Activated naive CD4-positive, alpha-beta T cell (primary cell): ENCODE data around the gene BCL6.
"Not testable (repeated sequence)": the region's sequence is repeated elsewhere in the genome, so short reads cannot be mapped to it uniquely, and the experiment has no call there.

Experiments
- DNase-seq, 4 experiments: peaks; one replicate each; lab custom pipeline; 2025; lab: John Stamatoyannopoulos, UW

The BCL6 gene

GRCh38 chr3:187714404-187714979 lies 30.8 kb downstream of the BCL6 start:
- DNase-seq, result peak; percentile 13 to 48 (median 18)

- DNase-seq, result no peak
Measured at GRCh38 chr3:187713504-187713903, 31.8 kb downstream of the BCL6 start.

GRCh38 chr3:187709155-187709554 lies 36.1 kb downstream of the BCL6 start:
- DNase-seq, result no peak

GRCh38 chr3:187708696-187709095 lies 36.6 kb downstream of the BCL6 start:
- no peak for DNase-seq

GRCh38 chr3:187706971-187707370 lies 38.3 kb downstream of the BCL6 start:
- no peak for DNase-seq

- no peak for DNase-seq
Measured at GRCh38 chr3:187705164-187705563, 40.1 kb downstream of the BCL6 start.

- no peak for DNase-seq
Measured at GRCh38 chr3:187702507-187703033, 42.7 kb downstream of the BCL6 start, which contains the start of gene RTP2. TSS of gene RTP2 (minus strand) at chr3:187702557. CDS start at chr3:187702128, 429 bp downstream.

GRCh38 chr3:187700249-187700648 lies 45.0 kb downstream of the BCL6 start:
- no peak for DNase-seq

GRCh38 chr3:187698499-187699399 lies 46.5 kb downstream of the BCL6 start:
- DNase-seq, result no peak

GRCh38 chr3:187696021-187696420 lies 49.2 kb downstream of the BCL6 start:
- no peak for DNase-seq

- no peak for DNase-seq
Measured at GRCh38 chr3:187695449-187695848, 49.8 kb downstream of the BCL6 start.

GRCh38 chr3:187694801-187695200 lies 50.5 kb downstream of the BCL6 start:
- DNase-seq, result no peak

GRCh38 chr3:187693431-187693830 lies 51.8 kb downstream of the BCL6 start:
- no peak for DNase-seq

- no peak for DNase-seq
Measured at GRCh38 chr3:187689984-187690383, 55.3 kb downstream of the BCL6 start.

GRCh38 chr3:187686621-187687273 lies 58.5 kb downstream of the BCL6 start:
- DNase-seq, result no peak

- DNase-seq, result no peak
Measured at GRCh38 chr3:187685948-187686347, 59.3 kb downstream of the BCL6 start.

- DNase-seq, result no peak
Measured at GRCh38 chr3:187684880-187685279, 60.4 kb downstream of the BCL6 start.

GRCh38 chr3:187684444-187684843 lies 60.8 kb downstream of the BCL6 start:
- DNase-seq, result no peak

GRCh38 chr3:187681756-187682155 lies 63.5 kb downstream of the BCL6 start:
- DNase-seq, result not testable (repeated sequence)

GRCh38 chr3:187679638-187680396 lies 65.5 kb downstream of the BCL6 start:
- peak; percentile 3 to 40 (median 30) for DNase-seq

- DNase-seq, result no peak
Measured at GRCh38 chr3:187678726-187679268, 66.5 kb downstream of the BCL6 start.
